GM12891 (cell line): ENCODE measurements around the gene EIF3K.

Source experiments
- POLR2A ChIP-seq: IDR thresholded peaks from 2 replicates; pipeline ENCODE4 v1.6.1; 2011; ENCODE audit warnings: low read depth, low read length, control low read depth
- POLR2AphosphoS5 ChIP-seq: IDR thresholded peaks from 2 replicates; pipeline ENCODE4 v1.6.1; 2011; ENCODE audit warnings: low read depth, low read length, control low read depth
- POU2F2 ChIP-seq: IDR thresholded peaks from 2 replicates; pipeline ENCODE4 v1.6.1; 2011; ENCODE audit warnings: low read depth, mild to moderate bottlenecking, control low read depth, low read length, moderate library complexity
- SPI1 ChIP-seq: IDR thresholded peaks from 2 replicates; pipeline ENCODE4 v1.6.1; 2011; ENCODE audit warnings: low read depth, low read length, control low read depth
- TAF1 ChIP-seq: IDR thresholded peaks from 2 replicates; pipeline ENCODE4 v1.6.1; 2011; ENCODE audit warnings: low read depth, low read length, control low read depth

DNA sequence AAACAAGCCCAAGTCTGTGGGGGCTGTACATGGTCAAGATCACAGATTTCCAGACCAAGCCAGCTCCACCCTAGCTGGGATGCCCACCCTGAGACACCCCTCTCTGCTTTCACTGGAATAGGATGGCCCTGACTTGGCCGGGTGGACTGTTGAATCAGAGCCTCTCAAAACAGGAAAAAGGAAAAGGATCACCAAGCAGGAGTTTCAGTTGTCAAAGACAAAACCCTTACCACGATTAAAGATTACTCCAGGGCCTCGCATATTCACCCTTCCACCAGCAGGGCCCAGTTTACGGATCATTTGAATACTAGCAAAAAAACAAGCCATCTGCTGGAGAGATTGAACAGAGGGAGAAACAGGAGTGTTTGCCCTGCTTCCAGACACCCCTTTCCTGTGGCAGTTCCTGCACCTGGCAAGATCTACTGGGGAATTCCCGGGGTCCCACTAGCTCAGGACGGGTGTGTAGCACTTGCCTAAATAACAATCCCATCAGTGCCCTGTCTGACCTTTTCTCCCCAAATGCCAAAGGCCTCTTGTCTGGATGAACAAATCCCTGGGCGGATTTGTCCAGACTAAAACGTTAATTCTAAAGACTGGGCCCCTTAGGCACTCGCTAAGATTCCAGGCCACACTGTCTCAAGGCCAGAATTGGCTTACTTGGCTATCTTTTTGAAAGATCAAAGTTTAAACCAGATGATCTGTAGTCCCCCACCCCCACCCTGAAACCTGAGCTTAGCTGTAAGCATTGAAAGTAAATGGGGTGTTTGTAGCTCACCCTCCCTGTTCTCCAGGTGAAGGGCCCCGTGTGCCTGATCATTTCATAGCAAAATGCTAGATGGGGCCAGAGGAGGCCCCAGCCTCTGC, 66.9 kb downstream of the EIF3K start:
- TF ChIP-seq POLR2A (no peak), POLR2AphosphoS5 (no peak), TAF1 (no peak), POU2F2 (peak; percentile 7; the same call in 1 of the 2 replicates), SPI1 (no peak)
